ENCODE measurements around the gene CACNG4.

DNA sequence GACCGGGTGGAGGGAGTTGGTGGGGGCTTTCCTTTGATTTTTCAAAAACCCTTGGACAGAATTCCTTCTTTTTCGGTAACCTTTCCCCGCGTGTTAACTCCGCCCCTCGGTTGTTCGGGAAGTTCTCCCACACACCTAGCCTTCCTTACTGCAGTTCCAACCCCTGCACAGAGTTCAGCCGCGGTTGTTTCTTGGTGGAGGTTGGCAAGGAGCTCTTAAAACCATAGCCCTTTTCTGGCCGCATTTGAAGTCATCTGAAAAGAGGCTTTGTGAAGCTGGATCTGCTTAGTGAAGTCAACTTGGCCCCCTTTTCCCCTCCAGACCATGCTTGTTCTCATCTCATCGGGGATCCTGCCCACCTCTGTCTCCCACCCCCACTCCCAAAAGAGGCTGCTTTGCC lies 1.8 kb downstream of the CACNG4 start:
- TF ChIP-seq, protein P1, sequence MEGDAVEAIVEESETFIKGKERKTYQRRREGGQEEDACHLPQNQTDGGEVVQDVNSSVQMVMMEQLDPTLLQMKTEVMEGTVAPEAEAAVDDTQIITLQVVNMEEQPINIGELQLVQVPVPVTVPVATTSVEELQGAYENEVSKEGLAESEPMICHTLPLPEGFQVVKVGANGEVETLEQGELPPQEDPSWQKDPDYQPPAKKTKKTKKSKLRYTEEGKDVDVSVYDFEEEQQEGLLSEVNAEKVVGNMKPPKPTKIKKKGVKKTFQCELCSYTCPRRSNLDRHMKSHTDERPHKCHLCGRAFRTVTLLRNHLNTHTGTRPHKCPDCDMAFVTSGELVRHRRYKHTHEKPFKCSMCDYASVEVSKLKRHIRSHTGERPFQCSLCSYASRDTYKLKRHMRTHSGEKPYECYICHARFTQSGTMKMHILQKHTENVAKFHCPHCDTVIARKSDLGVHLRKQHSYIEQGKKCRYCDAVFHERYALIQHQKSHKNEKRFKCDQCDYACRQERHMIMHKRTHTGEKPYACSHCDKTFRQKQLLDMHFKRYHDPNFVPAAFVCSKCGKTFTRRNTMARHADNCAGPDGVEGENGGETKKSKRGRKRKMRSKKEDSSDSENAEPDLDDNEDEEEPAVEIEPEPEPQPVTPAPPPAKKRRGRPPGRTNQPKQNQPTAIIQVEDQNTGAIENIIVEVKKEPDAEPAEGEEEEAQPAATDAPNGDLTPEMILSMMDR (conservative IDR thresholded peaks at IDR 0.05): no peak
- no peak for TF ChIP-seq EZH2 (IDR thresholded peaks at IDR 0.05; ENCODE audit: low read depth)

Data from PC-9 (cell line).